Colonic mucosa (tissue), 4 donors: ENCODE measurements around the gene PDCD1LG2. TPM values are rescaled to one million over a fixed set of nuclear protein-coding genes. Genes with fewer than 3 reads are reported as not detected.
"Not testable (repeated sequence)": the region's sequence is repeated elsewhere in the genome, so short reads cannot be mapped to it uniquely, and the experiment has no call there.

Experiments used
- DNase-seq: peaks from one replicate; pipeline ENCODE4 v3.0.0-alpha.2; 2020
- H3K27ac ChIP-seq: fragments of 200-600 bp; one replicate; pipeline ENCODE4 v1.8.0; 2021
- H3K27me3 ChIP-seq: fragments of 200-600 bp; one replicate; pipeline ENCODE4 v1.8.0; 2021
- H3K36me3 ChIP-seq: fragments of 200-600 bp; one replicate; pipeline ENCODE4 v1.8.0; 2021
- H3K4me1 ChIP-seq: fragments of 200-600 bp; one replicate; pipeline ENCODE4 v1.8.0; 2021; ENCODE audit warnings: mild to moderate bottlenecking
- H3K4me3 ChIP-seq: fragments of 200-600 bp; one replicate; pipeline ENCODE4 v1.8.0; 2021
- H3K9ac ChIP-seq, 2 donors: one replicate each; pipeline ENCODE4 v1.7.0; 2013; ENCODE audit warnings: control low read depth in 2 of 2, low read depth in 2 of 2, low read length in 2 of 2
- H3K9me3 ChIP-seq: fragments of 200-600 bp; one replicate; pipeline ENCODE4 v1.8.0; 2021
- intact Hi-C: fragments of 100-400 bp; cut with DNase I; formaldehyde crosslinking; loops from one replicate; pipeline ENCODE4 v1.14.1; 2022
- total RNA-seq, 2 donors: library from RNA; stranded (reverse); fragmentation: NEBNext Ultra II Directional in 1 of 2; extraction: Animal tissue kit (Norgen Biotek cat#: 25700) in 1 of 2; gene quantifications; one replicate each; pipeline ENCODE4 v1.2.1, GENCODE V29; 2021
- TF ChIP-seq, protein P1 (sequence below): fragments of 200-600 bp; IDR thresholded peaks from one replicate; pipeline ENCODE4 v1.8.0; 2022; ENCODE audit warnings: antibody characterized with exemption, mild to moderate bottlenecking
- donor health status: healthy.
- donor health status: DM: no; HTN: no; CAD: no.
- donor health status: DM: no; HTN: no; CAD: no.

The PDCD1LG2 gene
- 1 to 10 TPM in 1 of 2 donors, under 1 TPM in 1; 0.15 to 1.0 TPM for total RNA-seq

DNA sequence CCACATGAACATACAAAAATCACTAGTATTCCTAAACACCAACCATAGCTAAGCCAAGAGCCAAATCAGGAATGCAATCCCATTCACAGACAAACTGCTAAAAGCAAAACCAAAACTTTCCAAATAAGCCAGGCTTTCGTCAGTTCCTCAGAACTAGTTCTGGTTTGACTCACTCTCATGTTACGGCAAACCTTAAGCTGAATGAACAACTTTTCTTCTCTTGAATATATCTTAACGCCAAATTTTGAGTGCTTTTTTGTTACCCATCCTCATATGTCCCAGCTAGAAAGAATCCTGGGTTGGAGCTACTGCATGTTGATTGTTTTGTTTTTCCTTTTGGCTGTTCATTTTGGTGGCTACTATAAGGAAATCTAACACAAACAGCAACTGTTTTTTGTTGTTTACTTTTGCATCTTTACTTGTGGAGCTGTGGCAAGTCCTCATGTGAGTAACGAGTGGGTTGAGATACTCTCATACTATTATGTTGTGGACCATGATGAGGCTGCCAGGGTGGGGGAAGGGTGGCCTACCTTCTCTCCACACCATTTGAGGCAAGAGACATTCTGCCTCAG lies at the start of gene PDCD1LG2:
Gene PDCD1LG2 (plus strand): TSS at position 172 of the 572 bp plus-strand sequence. CDS start 12,016 bp downstream, outside the sequence.
- H3K9me3 ChIP-seq = no peaks in the 10 kb centered on the region
- no peak within 1 kb of the TSS for H3K4me3 ChIP-seq
- H3K27me3 ChIP-seq = no peaks in the 10 kb centered on the region
- H3K27ac ChIP-seq = peak within 1 kb of the TSS; percentile 52
- no peaks in the 10 kb centered on the region for H3K36me3 ChIP-seq
- DNase-seq = no peak
- no peaks in the 10 kb centered on the region for H3K4me1 ChIP-seq
- TF ChIP-seq, protein P1, sequence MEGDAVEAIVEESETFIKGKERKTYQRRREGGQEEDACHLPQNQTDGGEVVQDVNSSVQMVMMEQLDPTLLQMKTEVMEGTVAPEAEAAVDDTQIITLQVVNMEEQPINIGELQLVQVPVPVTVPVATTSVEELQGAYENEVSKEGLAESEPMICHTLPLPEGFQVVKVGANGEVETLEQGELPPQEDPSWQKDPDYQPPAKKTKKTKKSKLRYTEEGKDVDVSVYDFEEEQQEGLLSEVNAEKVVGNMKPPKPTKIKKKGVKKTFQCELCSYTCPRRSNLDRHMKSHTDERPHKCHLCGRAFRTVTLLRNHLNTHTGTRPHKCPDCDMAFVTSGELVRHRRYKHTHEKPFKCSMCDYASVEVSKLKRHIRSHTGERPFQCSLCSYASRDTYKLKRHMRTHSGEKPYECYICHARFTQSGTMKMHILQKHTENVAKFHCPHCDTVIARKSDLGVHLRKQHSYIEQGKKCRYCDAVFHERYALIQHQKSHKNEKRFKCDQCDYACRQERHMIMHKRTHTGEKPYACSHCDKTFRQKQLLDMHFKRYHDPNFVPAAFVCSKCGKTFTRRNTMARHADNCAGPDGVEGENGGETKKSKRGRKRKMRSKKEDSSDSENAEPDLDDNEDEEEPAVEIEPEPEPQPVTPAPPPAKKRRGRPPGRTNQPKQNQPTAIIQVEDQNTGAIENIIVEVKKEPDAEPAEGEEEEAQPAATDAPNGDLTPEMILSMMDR = no peak
- H3K9ac ChIP-seq = peak within 1 kb of the TSS in 1 of 2 donors; percentile 16
- intact Hi-C loops = no loop called here

DNA sequence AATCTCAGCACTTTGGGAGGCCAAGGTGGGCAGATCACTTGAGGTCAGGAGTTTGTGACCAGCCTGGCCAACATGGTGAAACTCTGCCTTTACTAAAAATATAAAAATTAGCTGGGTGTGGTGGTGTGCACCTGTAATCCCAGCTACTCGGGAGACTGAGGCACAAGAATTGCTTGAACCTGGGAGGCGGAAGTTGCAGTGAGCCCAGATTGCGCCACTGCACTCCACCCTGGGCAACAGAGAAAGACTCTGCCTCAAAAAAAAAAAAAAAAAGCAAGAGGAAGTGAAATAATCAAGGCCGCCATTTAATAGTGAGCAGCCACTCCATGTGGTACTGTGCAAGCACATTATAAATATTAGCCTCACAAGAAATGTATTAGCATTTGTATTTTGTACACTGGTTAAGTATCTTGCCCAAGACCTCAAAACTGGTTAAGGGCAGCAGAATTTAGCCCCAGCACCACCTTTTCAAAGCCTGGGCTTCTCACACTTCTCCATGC lies 45.5 kb upstream of the PDCD1LG2 start:
- DNase-seq, H3K36me3 ChIP-seq, H3K9me3 ChIP-seq, H3K4me1 ChIP-seq, H3K27me3 ChIP-seq, H3K27ac ChIP-seq, intact Hi-C loops, H3K4me3 ChIP-seq, H3K9ac ChIP-seq: not testable (repeated sequence)

GRCh38 chr9:5466005-5466404 lies 44.3 kb upstream of the PDCD1LG2 start:
- H3K27ac ChIP-seq = no peak overlapping the region
- no peak for DNase-seq
- H3K4me1 ChIP-seq = no peaks in the 10 kb centered on the region
- H3K27me3 ChIP-seq = no peaks in the 10 kb centered on the region
- TF ChIP-seq, protein P1 = no peak
- H3K36me3 ChIP-seq = no peaks in the 10 kb centered on the region
- H3K4me3 ChIP-seq = no peak overlapping the region
- H3K9ac ChIP-seq = no peak overlapping the region
- intact Hi-C loops = no loop called here
- H3K9me3 ChIP-seq = no peaks in the 10 kb centered on the region

- no peaks in the 10 kb centered on the region for H3K9me3 ChIP-seq
- no peak for DNase-seq
- H3K27ac ChIP-seq = no peak overlapping the region
- no peak overlapping the region for H3K4me3 ChIP-seq
- H3K4me1 ChIP-seq = no peaks in the 10 kb centered on the region
- H3K9ac ChIP-seq = no peak overlapping the region
- intact Hi-C loops = no loop called here
- no peaks in the 10 kb centered on the region for H3K27me3 ChIP-seq
- TF ChIP-seq, protein P1 = no peak
- no peaks in the 10 kb centered on the region for H3K36me3 ChIP-seq
Measured at GRCh38 chr9:5466766-5467165, 43.6 kb upstream of the PDCD1LG2 start.

GRCh38 chr9:5468850-5469249 lies 41.5 kb upstream of the PDCD1LG2 start:
- H3K4me1 ChIP-seq = no peaks in the 10 kb centered on the region
- no peak overlapping the region for H3K9ac ChIP-seq
- intact Hi-C loops = no loop called here
- TF ChIP-seq, protein P1 = no peak
- no peaks in the 10 kb centered on the region for H3K27me3 ChIP-seq
- no peak for DNase-seq
- no peaks in the 10 kb centered on the region for H3K36me3 ChIP-seq
- no peak overlapping the region for H3K27ac ChIP-seq
- H3K9me3 ChIP-seq = no peaks in the 10 kb centered on the region
- no peak overlapping the region for H3K4me3 ChIP-seq

DNA sequence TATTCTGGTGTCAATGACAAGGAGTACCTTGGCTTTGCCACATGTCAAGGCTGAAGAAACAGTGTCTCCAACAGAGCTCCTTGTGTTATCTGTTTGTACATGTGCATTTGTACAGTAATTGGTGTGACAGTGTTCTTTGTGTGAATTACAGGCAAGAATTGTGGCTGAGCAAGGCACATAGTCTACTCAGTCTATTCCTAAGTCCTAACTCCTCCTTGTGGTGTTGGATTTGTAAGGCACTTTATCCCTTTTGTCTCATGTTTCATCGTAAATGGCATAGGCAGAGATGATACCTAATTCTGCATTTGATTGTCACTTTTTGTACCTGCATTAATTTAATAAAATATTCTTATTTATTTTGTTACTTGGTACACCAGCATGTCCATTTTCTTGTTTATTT lies 40.2 kb upstream of the PDCD1LG2 start:
- Histone ChIP-seq H3K4me1 (no peaks in the 10 kb centered on the region), H3K9ac (no peak overlapping the region), H3K27ac (no peak overlapping the region), H3K4me3 (no peak overlapping the region), H3K36me3 (no peaks in the 10 kb centered on the region), H3K27me3 (no peaks in the 10 kb centered on the region), H3K9me3 (no peaks in the 10 kb centered on the region)
- intact Hi-C loops = no loop called here
- DNase-seq = no peak
- TF ChIP-seq, protein P1 = no peak
